Measurements from ENCODE around the gene ADAMTS9.

GRCh38 chr3:64718976-64719375 lies 31.2 kb upstream of the ADAMTS9 start:
- no peak for TF ChIP-seq CTCF (IDR thresholded peaks at IDR 0.05)
- no peak for TF ChIP-seq POLR2AphosphoS5 (IDR thresholded peaks at IDR 0.05)
- TF ChIP-seq POLR2A (IDR thresholded peaks at IDR 0.05): no peak
- TF ChIP-seq EP300 (IDR thresholded peaks at IDR 0.05): no peak
